Mesenchymal stem cell (in vitro differentiated cells and primary cell): Measurements from ENCODE around the gene NR2F2.

ENCODE experiments used
- DNase-seq: peaks from one replicate; pipeline ENCODE4 v3.0.0-alpha.2; 2013
- H2AFZ ChIP-seq: one replicate; pipeline ENCODE4 v1.6.1; 2013; ENCODE audit warnings: low read depth, mild to moderate bottlenecking, control low read depth, inconsistent platforms, low read length, moderate library complexity
- H2AK5ac ChIP-seq: 2 replicates; pipeline ENCODE4 v1.6.1; 2013; ENCODE audit warnings: low read length, moderate library complexity, mild to moderate bottlenecking, inconsistent platforms; ENCODE audit not compliant: severe bottlenecking
- H2BK120ac ChIP-seq: one replicate; pipeline ENCODE4 v1.6.1; 2013; ENCODE audit warnings: low read depth, mild to moderate bottlenecking, inconsistent platforms, low read length, moderate library complexity
- H2BK12ac ChIP-seq, 2 experiments: one replicate each; pipeline ENCODE4 v1.6.1; 2013; ENCODE audit warnings: inconsistent platforms in 2 of 2, low read length in 2 of 2, mild to moderate bottlenecking in 2 of 2, moderate library complexity in 2 of 2, control low read depth in 1 of 2
- H2BK15ac ChIP-seq: one replicate; pipeline ENCODE4 v1.6.1; 2013; ENCODE audit warnings: mild to moderate bottlenecking, low read depth, inconsistent platforms; ENCODE audit not compliant: poor library complexity, severe bottlenecking
- H2BK5ac ChIP-seq: 2 replicates; pipeline ENCODE4 v1.6.1; 2013; ENCODE audit warnings: low read depth, mild to moderate bottlenecking, low read length, control low read depth, inconsistent platforms; ENCODE audit not compliant: poor library complexity, severe bottlenecking
- H3K14ac ChIP-seq, 2 experiments: one replicate each; pipeline ENCODE4 v1.6.1; 2013; ENCODE audit warnings: inconsistent platforms in 2 of 2, low read length in 2 of 2, control low read depth in 1 of 2, mild to moderate bottlenecking in 1 of 2, moderate library complexity in 1 of 2
- H3K18ac ChIP-seq, 2 experiments: one replicate each; pipeline ENCODE4 v1.6.1; 2013; ENCODE audit warnings: inconsistent platforms in 2 of 2, low read length in 2 of 2, control low read depth in 1 of 2, low read depth in 1 of 2, mild to moderate bottlenecking in 1 of 2
- H3K23ac ChIP-seq, 2 experiments: one replicate each; pipeline ENCODE4 v1.6.1; 2013; ENCODE audit warnings: inconsistent platforms in 2 of 2, low read length in 2 of 2, mild to moderate bottlenecking in 2 of 2, moderate library complexity in 2 of 2, control low read depth in 1 of 2
- H3K27ac ChIP-seq: 2 replicates; pipeline ENCODE4 v1.5.1; 2013; ENCODE audit warnings: mild to moderate bottlenecking, moderate library complexity, low read length, control low read depth, inconsistent platforms; ENCODE audit not compliant: poor library complexity, severe bottlenecking
- H3K27me3 ChIP-seq, 2 experiments: 2 replicates each; pipeline versions ENCODE4 v1.6.1 to v1.7.0; 2013; ENCODE audit warnings: low read length in 2 of 2, mild to moderate bottlenecking in 2 of 2, moderate library complexity in 2 of 2, control low read depth in 1 of 2, inconsistent platforms in 1 of 2; ENCODE audit not compliant: control insufficient read depth in 1 of 2, insufficient read depth in 1 of 2
- H3K36me3 ChIP-seq, 2 experiments: 2 replicates each; pipeline versions ENCODE4 v1.6.1 to v1.7.0; 2013; ENCODE audit warnings: low read length in 2 of 2, control low read depth in 1 of 2, inconsistent platforms in 1 of 2, low read depth in 1 of 2, mild to moderate bottlenecking in 1 of 2; ENCODE audit not compliant: insufficient read depth in 2 of 2, control insufficient read depth in 1 of 2
- H3K4ac ChIP-seq, 2 experiments: one replicate each; pipeline ENCODE4 v1.6.1; 2013; ENCODE audit warnings: inconsistent platforms in 2 of 2, low read length in 2 of 2, mild to moderate bottlenecking in 2 of 2, moderate library complexity in 2 of 2, control low read depth in 1 of 2, low read depth in 1 of 2
- H3K4me1 ChIP-seq: 2 replicates; pipeline ENCODE4 v1.6.1; 2013; ENCODE audit warnings: low read depth, low read length, control low read depth; ENCODE audit not compliant: control insufficient read depth, insufficient read depth
- H3K4me2 ChIP-seq: 2 replicates; pipeline ENCODE4 v1.6.1; 2013; ENCODE audit warnings: low read length, mild to moderate bottlenecking, inconsistent platforms; ENCODE audit not compliant: poor library complexity, severe bottlenecking
- H3K4me3 ChIP-seq, 2 experiments: 2 replicates each; pipeline versions ENCODE4 v1.5.1 to v1.7.0; 2013; ENCODE audit warnings: low read length in 2 of 2, mild to moderate bottlenecking in 2 of 2, control low read depth in 1 of 2, low read depth in 1 of 2; ENCODE audit not compliant: insufficient read depth in 1 of 2
- H3K79me1 ChIP-seq: replicated peaks from 2 replicates; pipeline ENCODE4 v1.6.1; 2013; ENCODE audit warnings: mild to moderate bottlenecking, control low read depth, low read length, inconsistent platforms; ENCODE audit not compliant: poor library complexity, severe bottlenecking
- H3K9ac ChIP-seq: 2 replicates; pipeline ENCODE4 v1.7.0; 2013; ENCODE audit warnings: mild to moderate bottlenecking, low read length, moderate library complexity
- H3K9me3 ChIP-seq: 2 replicates; pipeline ENCODE4 v1.7.0; 2013; ENCODE audit warnings: mild to moderate bottlenecking, low read length; ENCODE audit not compliant: control insufficient read depth
- H4K8ac ChIP-seq: one replicate; pipeline ENCODE4 v1.6.1; 2013; ENCODE audit warnings: inconsistent platforms, mild to moderate bottlenecking, low read length, moderate library complexity
- H4K91ac ChIP-seq: one replicate; pipeline ENCODE4 v1.6.1; 2013; ENCODE audit warnings: mild to moderate bottlenecking, low read length, inconsistent platforms
- WGBS: methylation state at CpG from one replicate; pipeline ENCODE4 v1.1.7; 2013; ENCODE audit warnings: mixed read lengths; 5-methylcytosine and 5-hydroxymethylcytosine counted together

Gene NR2F2

GRCh38 chr15:96353416-96353929, 23.0 kb downstream of the NR2F2 start:
- Histone ChIP-seq H4K91ac (peak overlapping the region; percentile 54), H2BK15ac (peak overlapping the region; percentile 46), H2AK5ac (peak overlapping the region; percentile 17), H3K79me1 (peaks cover 10% of the 10 kb centered on the region), H3K4ac (peak overlapping the region; percentile 46 to 81), H3K14ac (no peak overlapping the region), H4K8ac (peak overlapping the region; percentile 83), H3K9ac (peak overlapping the region; percentile 89), H3K27ac (peak overlapping the region; percentile 60), H3K4me3 (peak overlapping the region in 1 of 2 experiments; percentile 81), H3K36me3 (peaks cover 13 to 23% of the 10 kb centered on the region in 2 experiments), H2BK120ac (peak overlapping the region; percentile 27), H3K4me1 (peaks cover 39% of the 10 kb centered on the region), H3K4me2 (peak overlapping the region; percentile 98), H3K23ac (no peak overlapping the region), H3K27me3 (peaks cover 0 to under 1% of the 10 kb centered on the region in 2 experiments), H2BK5ac (no peak overlapping the region), H3K18ac (peak overlapping the region; percentile 31 to 93), H3K9me3 (no peaks in the 10 kb centered on the region), H2AFZ (no peak overlapping the region), H2BK12ac (peak overlapping the region in 1 of 2 experiments; percentile 27)
- no peak for DNase-seq
- 33% methylated on average over 19 of the region's 25 CpGs for WGBS

- peak overlapping the region; percentile 89 for H3K9ac ChIP-seq
- under 1% methylated on average over 60 of the region's 67 CpGs for WGBS
Measured at GRCh38 chr15:96353930-96354730, 23.6 kb downstream of the NR2F2 start.

GRCh38 chr15:96354731-96355567, 24.4 kb downstream of the NR2F2 start:
- H3K4me1 ChIP-seq: peaks cover 51% of the 10 kb centered on the region
- peak overlapping the region; percentile 31 for H2AK5ac ChIP-seq
- H3K27me3 ChIP-seq: peaks cover 0 to 14% of the 10 kb centered on the region in 2 experiments
- peak overlapping the region; percentile 96 for H4K8ac ChIP-seq
- no peak overlapping the region for H2BK5ac ChIP-seq
- H2BK12ac ChIP-seq: peak overlapping the region; percentile 63 to 83
- H3K27ac ChIP-seq: peak overlapping the region; percentile 78
- peak overlapping the region in 1 of 2 experiments; percentile 34 for H3K23ac ChIP-seq
- H2BK15ac ChIP-seq: peak overlapping the region; percentile 96
- peak overlapping the region; percentile 98 for H3K4me2 ChIP-seq
- H3K79me1 ChIP-seq: peaks cover 13% of the 10 kb centered on the region
- peaks cover 13 to 16% of the 10 kb centered on the region in 2 experiments for H3K36me3 ChIP-seq
- H2BK120ac ChIP-seq: peak overlapping the region; percentile 90
- DNase-seq: peak; percentile 92
- no peaks in the 10 kb centered on the region for H3K9me3 ChIP-seq
- peak overlapping the region; percentile 36 for H2AFZ ChIP-seq
- H3K14ac ChIP-seq: peak overlapping the region in 1 of 2 experiments; percentile 35
- H3K4ac ChIP-seq: peak overlapping the region; percentile 77 to 98
- peak overlapping the region; percentile 94 to 96 for H3K18ac ChIP-seq
- peak overlapping the region; percentile 98 for H4K91ac ChIP-seq
- WGBS: 15% methylated on average over 9 of the region's 15 CpGs
- peak overlapping the region; percentile 89 for H3K9ac ChIP-seq
- H3K4me3 ChIP-seq: peak overlapping the region; percentile 67 to 81

More at GRCh38 chr15:96353930-96354730, 23.6 kb downstream of the NR2F2 start:
- H4K91ac ChIP-seq: peak overlapping the region; percentile 98
- DNase-seq: peak; percentile 76
- peak overlapping the region; percentile 35 to 88 for H3K14ac ChIP-seq
- H3K18ac ChIP-seq: peak overlapping the region; percentile 94 to 96
- H2BK12ac ChIP-seq: peak overlapping the region; percentile 61 to 83
- peak overlapping the region; percentile 77 to 98 for H3K4ac ChIP-seq
- peak overlapping the region; percentile 90 for H2BK120ac ChIP-seq
- H3K9me3 ChIP-seq: no peaks in the 10 kb centered on the region
- peak overlapping the region; percentile 36 for H2AFZ ChIP-seq
- H3K27ac ChIP-seq: peak overlapping the region; percentile 78
- peak overlapping the region; percentile 98 for H3K4me2 ChIP-seq
- peaks cover 13 to 16% of the 10 kb centered on the region in 2 experiments for H3K36me3 ChIP-seq
- peaks cover 0 to 6% of the 10 kb centered on the region in 2 experiments for H3K27me3 ChIP-seq
- H3K4me3 ChIP-seq: peak overlapping the region; percentile 67 to 81
- H4K8ac ChIP-seq: peak overlapping the region; percentile 96
- H3K79me1 ChIP-seq: peaks cover 10% of the 10 kb centered on the region
- peak overlapping the region; percentile 96 for H2BK15ac ChIP-seq
- peak overlapping the region in 1 of 2 experiments; percentile 34 for H3K23ac ChIP-seq
- peaks cover 42% of the 10 kb centered on the region for H3K4me1 ChIP-seq
- no peak overlapping the region for H2BK5ac ChIP-seq
- peak overlapping the region; percentile 17 for H2AK5ac ChIP-seq
